Stimulated activated CD8-positive, alpha-beta memory T cell treated with anti-CD3 and anti-CD28 coated beads, Interleukin-4, amount 100 ng/mL, for 4 hours (primary cell): ENCODE results near the gene TBC1D16.
"Not testable (repeated sequence)": the region's sequence is repeated elsewhere in the genome, so short reads cannot be mapped to it uniquely, and the experiment has no call there.

Experiments
- DNase-seq, 2 donors: peaks; one replicate each; pipeline ENCODE4 v3.0.0-alpha.2; 2020; ENCODE audit warnings: low read depth in 2 of 2, low spot score in 1 of 2

Gene TBC1D16

DNA sequence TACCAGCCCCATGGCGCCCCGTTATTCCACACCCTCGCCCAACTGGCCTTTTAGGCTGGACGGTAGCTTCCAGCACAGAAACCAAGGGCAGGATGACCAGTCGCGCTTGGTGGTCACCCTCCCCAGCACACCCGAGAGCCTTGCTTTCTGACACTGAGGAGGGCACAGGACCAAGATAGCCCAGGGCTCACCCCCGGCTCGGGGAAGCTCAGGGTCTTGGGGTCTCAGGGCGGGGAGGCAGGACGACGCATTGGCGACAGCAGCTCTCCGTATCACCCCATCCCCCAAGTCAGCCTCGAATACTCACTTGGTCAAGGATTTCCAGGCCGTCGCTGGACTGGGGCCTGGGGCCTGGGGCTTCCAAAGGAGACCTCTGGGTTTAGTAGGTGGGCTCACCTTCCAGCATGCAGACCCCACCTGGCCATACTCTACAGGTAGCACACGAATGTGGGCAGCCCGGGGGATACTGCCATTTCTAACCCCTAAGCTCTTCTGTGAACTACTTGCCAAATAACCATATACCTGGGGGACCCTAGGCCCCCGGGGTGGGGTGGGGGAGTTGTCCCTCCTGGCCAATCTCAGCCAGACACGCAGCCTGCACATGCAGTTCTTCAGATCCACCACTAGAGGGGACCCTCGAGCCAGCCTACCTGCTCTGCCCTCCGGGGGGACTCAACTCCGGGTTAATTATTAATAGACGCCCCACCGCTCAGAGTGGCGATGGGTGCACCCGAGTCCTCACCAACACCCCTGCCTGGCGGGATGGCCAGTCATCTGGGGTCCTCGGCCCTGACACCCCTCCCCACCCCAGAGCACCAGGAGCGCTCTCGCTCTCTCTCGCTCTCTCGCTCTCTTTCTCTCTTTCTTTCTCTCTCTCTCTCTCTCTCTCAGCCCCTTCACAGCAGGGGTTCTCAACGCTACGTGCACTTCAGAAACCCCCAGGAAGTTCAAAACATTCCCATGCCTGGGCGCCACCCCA, 30.0 kb downstream of the TBC1D16 start:
- DNase-seq: peak in 1 of 2 donors; percentile 14

DNA sequence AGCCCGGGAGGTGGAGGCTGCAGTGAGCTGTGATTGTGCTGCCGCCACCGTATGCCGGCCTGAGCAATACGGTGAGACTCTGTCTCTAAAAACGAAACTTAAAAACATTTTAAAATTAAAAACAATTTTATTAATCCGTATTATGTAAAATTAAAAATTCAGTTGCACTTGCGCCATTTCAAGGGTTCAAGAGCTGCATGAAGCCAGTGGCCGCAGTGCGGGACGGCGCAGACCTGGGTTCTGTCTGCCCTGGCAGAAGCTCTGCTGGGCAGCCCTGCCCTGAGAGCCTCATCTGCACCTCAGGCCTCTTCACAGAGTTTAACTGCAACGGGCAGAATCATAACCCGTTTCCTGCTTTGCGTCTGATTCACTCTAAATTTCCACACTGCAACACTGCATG, 31.7 kb downstream of the TBC1D16 start:
- no peak for DNase-seq

DNA sequence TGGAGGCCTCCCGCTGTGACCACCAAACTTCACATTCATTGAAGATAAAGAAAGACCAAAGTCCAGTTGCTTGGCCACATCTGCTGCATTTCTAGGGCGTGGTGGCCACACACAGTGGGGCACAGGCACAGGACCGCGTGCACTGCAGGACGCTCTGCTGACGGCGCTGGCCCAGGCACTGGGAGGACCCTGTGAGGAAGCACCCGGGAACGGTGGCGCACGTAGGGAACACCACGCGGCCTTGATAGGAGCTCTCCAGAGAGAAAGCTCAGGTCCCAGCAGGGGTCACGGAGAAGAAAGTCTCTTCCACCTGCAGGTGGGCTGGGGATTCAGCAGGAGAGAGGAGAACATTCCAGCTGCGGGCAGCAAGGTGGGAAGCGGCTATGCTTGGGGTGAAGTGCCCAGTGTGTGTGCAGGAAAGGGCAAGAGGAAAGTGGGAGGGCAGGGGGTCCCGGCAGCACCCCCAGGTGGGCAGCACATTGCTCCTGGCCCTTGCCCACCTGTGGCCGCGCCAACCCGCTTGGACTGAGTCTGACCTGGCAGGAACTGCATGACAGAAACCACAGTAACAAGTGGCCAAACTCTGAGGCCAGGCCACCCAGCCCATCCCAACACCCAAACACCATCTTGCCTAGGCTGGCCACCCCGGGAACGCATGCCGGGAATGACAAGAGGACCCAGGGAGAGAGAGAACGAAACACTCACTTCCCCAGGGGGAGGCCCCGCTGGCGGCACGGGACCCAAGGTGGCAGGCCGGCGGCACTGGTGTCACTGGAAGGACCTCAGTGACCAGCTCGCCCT, 32.8 kb downstream of the TBC1D16 start:
- no peak for DNase-seq

DNA sequence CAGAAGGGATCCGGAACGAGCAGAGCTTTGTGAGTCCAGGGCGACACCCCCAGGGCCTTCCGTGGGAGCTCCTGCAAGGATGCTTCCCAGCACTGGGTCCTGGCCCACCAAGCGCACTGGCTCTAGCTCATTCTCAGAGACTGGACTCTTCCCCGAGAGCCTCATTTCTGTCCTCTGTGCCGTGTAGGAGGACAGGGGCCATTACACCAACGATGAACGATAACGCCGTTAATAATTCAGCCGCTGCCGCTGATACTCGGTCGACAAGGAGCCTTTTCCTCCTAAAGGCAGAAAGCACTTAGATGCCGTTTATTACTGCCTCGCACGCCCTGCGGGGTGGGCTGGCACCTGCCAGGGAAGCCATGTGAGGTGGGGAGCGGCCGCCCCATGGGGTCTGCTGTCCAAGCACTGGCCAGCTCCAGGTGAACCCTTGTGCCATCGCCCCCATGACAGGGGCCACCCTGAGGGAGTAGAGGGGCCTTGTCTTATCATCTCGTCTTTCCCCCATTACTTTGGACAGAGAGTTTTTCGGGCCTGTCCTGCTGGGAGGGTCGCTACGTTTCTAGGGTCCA, 33.5 kb downstream of the TBC1D16 start:
- no peak for DNase-seq

DNA sequence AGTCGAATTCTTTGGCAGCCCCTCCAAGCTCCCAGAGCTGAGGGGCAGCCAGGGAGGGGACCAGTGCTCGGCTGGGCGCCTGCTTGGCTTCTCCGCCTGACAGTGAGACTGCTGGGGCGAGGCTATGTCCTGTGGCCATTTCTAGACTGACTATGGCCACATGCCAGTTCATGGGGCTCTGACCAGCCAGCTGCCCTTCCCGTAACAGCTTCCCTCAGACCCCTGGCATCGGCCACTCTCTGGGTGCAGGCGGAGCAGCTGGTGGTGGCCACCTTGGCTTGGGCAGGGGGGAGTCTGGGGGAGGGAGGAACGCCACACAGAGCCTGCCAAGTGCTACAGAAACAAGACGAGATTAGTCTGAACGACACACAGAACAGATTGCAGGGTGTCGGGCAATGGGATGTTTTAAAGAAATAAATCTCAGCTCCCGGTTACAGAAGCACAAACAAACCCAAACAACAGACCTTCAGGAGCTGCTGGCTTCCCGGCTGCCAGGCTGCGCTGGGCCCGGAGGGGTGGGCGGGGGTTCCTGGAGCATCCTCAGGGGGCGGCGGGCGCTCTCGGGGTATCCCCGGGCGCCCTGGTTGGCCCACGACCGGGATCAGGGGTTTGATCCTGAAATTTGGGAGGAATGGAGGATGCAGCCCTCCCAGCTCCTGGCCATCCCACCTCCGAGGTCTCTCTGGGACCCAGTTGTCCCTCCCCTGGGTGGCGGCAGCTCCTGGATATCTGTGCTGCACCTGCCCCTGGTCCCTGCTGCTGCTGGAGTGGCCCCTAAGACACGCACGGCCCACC, 34.5 kb downstream of the TBC1D16 start:
- DNase-seq: no peak

DNA sequence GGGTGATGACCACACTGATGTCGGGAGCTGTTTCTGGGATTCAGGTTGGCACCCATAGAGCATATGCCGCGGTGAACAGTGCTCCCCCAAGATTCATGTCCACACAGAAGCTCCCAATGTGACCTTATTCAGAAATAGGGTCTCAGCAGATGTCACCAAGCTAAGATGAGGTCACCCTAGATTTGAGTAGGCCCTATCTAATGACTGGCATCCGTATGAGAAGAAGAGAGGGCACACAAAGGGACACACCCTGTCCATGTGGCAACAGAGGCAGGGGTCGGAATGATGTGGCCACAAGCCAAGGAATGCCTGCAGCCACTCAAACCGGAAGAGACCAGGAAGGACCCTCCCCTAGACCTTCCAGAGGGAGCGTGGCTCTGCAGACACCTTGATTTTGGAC, 35.5 kb downstream of the TBC1D16 start:
- DNase-seq: no peak

DNA sequence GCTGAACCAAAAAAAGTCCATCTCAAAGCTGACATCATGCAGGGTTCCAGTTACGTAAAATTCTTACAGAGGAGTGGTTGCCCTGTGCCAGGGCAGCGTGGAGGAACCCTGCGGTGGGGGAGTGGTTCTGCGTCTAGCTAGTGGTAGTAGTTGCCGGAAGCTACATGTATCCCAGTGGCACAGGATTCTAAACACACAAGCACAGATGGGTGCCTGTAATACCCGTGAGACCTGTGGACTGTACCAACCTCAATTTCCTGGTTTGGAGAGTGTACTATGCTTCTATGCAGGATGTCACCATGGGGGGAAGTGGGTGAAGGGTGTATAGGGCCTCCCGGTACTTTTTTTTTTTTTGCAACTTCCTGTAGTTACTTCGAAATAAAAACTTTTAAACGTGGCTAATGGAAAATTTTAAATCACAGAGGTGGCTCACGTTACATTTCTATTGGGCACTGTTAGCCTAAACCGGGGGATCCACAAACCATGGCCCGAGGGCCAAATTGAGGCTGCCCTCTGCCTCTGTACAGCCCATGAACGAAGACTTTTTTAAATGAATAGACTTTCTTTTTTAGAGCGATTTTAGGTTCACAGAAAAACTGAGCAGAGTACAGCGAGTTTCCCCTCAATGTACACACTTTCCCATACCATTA, 38.5 kb downstream of the TBC1D16 start:
- peak; percentile 24 to 28 for DNase-seq

DNA sequence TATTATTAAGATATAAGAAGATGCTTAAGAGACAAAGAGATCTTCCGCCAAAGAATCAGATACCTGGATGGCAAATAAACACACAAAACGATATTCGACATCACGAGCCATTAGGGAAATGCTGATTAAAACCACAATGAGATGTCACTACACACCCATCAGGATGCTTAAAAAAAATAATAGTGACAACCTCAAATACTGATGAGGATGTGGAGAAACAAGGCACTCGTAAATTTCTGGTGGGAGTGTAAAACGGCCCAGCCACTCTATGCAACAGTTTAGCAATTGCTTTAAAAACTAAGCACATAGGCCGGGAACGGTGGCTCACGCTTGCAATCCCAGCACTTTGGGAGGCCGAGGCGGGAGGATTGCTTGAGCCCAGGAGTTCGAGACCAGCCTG, 39.4 kb downstream of the TBC1D16 start:
- no peak for DNase-seq

DNA sequence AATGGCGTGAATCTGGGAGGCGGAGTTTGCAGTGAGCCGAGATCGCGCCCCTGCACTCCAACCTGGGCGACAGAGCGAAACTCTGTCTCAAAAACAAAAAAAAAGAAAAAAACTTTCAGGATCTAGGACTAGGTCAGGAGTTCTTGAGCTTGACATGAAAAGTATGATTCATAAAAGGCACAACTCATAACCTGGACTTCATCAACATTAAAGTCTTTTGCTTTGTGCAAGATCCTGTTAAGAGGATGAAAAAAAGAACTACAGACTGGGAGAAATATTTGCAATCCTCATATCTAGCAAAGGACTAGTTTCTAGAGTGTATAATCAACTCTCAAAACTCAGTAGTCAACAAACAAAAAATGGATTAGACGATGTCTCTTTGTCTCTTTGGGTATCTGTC, 40.0 kb downstream of the TBC1D16 start:
- no peak for DNase-seq

DNA sequence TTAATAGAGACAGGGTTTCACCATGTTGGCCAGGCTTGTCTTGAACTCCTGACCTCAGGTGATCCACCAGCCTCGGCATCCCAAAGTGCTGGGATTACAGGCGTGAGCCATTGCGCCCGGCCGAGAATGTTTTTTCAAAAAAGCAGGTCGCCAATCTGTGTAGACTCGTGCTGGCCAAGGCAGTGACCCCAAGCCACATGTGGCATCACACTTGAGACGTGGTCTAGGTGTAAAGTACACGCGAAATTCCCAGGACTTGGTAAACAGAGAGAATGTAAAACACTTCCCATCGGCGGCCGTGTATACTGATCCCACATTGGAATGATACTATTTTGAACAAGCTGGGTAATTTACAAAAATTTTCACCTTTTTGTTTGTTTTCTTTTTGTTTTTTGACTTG, 41.1 kb downstream of the TBC1D16 start:
- DNase-seq: no peak

DNA sequence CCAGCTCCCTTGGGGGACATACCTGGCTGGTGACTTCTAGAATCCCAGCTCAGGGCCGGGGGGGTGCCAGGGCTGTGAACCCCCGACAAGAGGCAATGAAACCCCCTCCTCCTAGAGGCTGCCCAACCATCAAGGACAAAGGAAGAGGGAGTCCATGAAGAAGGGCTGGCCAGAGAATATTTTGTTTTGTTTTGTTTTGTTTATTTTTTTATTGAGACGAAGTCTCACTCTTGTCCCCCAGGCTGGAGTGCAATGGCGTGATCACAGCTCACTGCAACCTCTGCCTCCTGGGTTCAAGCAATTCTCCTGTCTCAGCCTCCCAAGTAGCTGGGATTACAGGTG, 41.5 kb downstream of the TBC1D16 start:
- DNase-seq: not testable (repeated sequence)

DNA sequence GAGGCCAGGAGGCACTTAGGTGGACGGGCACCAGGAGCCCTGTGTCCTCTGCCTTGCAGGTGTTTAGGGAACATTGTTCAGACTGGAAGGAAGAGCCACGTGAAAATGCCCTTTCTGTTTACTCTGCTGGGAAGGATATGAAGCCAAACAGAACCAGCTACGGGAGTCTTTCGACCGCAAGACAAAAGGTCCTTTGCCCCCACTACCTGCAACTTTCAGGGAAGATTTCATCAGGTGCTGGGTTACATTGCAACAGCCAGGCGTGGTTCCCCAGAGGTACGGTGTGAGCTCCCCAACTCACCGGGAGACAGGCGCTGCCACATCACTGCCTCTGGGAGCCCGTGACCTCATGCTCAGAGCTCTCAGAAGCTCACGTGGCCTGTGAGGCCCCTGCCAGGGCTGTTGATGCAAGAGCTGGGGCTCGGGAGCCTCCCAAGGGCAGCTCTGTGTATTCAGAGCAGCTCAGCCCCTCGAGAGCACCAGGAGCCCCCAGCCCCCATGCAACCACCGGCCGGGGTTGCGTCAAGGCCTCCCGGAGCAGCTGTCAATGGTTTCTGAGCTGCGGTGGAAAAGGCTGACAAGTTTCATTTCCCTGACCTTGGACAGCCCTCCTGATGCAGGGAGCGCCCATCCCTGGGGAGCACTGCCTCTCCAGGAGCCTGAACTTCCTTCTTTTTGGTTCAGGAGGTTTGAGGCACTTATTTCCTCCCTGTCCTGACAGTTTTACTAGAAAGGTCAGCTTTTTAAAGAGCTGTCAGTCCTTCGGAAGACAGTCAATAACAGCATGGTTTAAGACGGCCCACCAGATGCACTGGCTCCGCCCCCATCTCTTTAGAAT, 42.1 kb downstream of the TBC1D16 start:
- peak in 1 of 2 donors; percentile 32 for DNase-seq

DNA sequence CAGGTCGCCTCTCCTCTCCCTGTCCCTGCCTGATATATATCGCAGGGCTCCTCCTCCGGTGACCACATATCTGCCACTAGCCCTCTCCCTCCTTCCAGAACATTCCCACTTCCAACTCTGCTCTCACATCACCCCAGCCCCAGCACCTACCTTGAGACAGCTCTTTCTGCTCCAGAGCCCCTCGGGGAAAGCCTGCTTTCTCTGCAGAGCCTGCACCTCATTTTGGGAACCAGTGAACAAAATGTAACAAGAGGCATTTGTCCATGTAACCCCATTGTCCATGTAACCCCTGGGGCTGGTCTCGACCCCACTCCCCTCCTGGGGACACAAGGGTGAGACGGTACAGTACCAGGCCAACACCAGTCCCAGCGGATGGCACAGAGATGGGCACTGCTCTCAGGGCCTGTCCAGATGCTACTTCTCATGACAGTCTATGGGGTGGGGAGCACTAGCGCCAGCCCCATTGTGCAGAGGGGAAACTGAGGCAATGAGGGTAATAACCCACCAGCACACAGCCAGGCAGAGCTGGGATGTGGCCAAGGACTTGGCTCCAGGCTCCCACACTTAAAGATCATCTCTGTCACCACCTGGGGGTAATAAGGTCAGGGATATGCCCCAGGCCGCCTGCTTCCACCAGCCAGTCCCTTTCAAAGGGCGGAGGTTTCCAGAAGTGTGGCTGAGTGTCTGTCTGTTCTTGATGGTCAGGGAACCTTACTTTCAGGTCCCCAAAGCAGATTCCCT, 42.9 kb downstream of the TBC1D16 start:
- no peak for DNase-seq

DNA sequence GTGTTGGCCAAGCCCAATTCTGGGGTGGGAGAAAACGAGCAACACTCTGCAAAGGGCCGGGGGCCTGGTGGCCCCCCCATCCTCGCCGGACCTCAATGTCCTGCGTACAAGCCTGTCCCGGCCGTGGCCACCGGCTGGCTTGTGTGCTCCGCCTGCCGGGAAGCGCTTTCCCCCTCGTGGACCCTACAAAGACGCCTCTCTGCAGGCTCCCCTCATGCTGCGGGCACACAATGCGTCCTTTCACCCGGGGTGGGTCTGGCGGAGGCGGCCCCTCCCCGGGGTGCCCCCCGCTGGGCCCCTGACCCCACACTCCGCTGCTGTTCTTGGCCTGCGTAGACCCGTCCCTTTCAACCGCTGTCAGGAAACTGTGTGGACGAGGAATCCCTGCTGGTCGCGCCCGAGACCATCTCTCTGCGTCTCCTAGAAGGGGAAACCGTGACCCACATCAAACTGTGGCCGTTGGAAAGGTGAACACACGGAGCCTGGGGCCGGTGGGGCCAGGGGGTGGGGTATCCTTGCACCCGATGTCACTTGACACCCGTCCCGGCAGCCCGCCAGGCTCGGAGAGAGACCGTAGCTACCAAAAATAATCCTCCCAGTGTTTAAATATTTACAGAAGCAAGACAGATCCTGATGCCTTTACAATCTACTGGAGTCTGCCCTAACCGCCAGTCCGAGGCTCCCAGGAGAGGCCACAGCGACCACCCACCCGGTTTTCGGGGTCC, 43.6 kb downstream of the TBC1D16 start:
- no peak for DNase-seq

DNA sequence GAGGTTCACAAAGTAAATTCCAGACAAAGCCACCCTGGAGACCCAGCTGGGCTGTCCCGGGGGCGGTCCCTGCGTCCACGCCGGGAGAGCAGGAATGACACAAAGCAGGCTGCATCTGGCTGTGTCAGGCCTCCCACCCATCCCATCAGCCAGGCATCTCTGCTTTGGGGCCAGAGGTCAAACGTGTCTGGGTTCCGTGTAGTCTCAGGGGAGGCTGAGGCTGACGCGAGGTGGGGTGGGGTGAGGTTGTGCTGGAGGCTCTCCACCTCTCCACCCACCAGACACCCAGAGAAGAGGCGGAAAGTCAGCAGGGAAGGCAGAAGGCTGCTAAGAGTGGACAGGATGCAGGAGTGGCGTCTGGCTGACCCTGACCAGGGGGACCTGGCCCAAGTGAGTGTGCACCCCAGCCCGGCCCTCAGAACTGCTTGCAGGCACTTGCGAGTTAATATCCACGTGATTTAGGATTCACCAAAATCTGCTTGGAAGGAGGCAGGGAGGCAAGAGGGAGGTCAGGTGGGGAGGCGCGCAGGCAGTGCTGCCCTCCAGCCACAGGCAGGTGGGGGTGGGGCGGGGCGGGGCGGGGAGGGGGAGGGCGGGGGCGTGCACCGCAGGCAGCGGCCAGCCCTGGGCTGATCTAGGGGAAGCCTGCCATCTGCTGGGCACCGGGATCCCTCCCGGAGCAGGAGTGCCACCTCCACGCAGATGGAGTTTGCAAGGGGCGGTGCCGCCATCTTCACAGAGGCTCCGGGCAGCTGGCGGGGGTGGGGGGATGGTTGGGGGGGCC, 44.3 kb downstream of the TBC1D16 start:
- peak; percentile 49 to 67 for DNase-seq

DNA sequence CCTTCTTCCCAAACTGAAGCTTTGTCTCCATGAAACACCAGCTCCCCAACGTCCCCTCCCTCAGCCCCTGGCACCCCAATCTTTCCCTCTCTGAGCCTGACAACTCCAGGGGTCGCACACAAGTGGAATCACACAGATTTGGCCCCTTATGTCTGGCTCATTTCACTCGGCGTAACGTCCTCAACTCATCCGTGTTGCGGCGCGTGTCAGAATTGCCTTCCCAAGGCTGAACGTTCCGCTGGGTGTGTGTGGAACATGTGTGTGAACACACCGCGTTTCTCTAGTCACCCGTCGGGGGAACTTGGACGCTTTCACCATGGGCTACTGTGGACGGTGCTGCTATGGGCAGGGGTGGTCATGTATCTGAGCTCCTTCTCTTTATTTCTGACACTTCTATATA, 45.0 kb downstream of the TBC1D16 start:
- no peak for DNase-seq

DNA sequence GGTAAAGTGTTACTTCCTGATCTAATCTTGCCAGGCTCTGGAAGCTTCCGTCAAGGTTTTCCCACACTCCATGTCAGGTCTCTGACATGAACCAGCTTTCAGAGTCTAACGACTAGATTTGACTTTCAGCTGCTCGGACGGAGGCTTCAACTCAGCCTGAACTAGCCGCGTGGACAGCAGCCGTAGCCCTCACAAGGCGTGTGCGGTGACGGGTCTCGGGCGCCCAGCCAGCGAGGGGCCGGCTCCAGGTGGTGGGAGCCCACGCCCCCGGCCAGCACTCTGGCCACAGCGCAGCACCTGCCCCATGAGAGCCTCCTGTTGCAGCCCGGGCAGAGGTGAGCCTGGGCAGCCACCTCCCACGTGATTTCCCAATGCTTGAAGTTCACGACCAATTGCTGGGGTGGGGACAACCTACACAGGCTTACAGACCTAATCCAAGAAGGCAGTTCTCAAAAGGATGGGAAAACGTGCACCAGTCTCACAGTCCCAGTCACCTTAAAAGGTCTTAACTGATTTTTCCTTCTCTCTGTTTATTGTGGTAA, 45.5 kb downstream of the TBC1D16 start:
- no peak for DNase-seq
